ENCODE data around the gene PROZ.

The PROZ gene

DNA sequence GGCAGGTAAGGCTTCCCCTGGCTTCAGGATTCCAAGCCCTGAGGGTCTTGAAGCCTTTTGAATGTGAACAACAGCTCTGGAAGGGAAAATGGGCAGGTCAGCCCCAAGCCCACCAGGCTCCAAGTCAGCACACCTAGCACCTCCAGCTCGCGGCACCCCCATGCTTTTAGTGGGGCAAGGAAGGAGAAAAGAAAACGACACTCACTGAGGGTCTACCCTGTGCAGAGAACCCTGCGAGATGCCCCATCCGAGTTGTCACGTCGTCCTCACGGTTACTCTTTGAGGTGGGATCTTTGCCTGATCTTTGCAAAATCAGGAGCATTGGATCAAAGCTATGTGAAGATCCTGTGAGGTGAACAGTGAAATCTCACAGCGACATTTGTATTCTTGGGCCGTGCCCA lies 41.6 kb upstream of the PROZ start:
- Mint-ChIP-seq H3K9me3 (no peaks in the 10 kb centered on the region), H3K4me1 (ENCODE audit: low read depth) (no peaks in the 10 kb centered on the region), H3K27me3 (ENCODE audit: low read depth) (peaks cover 6% of the 10 kb centered on the region), H3K27ac (no peak overlapping the region), H3K4me3 (no peak overlapping the region), H3K36me3 (ENCODE audit: low read depth) (no peaks in the 10 kb centered on the region)

DNA sequence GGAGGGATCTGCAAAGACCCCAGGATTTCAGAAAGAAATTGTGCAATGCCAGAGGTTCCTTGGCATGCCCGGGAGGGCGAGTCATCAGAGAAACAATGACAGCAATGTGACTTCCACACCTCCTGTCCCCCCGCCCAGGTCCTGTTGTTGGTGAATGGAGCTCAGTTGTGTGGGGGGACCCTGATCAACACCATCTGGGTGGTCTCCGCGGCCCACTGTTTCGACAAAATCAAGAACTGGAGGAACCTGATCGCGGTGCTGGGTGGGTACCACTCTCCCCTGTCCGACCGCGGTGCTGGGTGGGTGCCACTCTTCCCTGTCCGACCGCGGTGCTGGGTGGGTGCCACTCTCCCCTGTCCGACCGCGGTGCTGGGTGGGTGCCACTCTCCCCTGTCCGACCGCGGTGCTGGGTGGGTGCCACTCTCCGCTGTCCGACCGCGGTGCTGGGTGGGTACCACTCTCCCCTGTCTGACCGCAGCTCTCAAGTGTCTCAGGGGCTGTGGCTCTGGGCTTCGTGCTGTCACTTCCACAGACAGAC lies 41.0 kb upstream of the PROZ start:
- Mint-ChIP-seq H3K36me3 (ENCODE audit: low read depth) (no peaks in the 10 kb centered on the region), H3K4me1 (ENCODE audit: low read depth) (no peaks in the 10 kb centered on the region), H3K27ac (no peak overlapping the region), H3K4me3 (no peak overlapping the region), H3K27me3 (ENCODE audit: low read depth) (peaks cover 6% of the 10 kb centered on the region), H3K9me3 (no peaks in the 10 kb centered on the region)

DNA sequence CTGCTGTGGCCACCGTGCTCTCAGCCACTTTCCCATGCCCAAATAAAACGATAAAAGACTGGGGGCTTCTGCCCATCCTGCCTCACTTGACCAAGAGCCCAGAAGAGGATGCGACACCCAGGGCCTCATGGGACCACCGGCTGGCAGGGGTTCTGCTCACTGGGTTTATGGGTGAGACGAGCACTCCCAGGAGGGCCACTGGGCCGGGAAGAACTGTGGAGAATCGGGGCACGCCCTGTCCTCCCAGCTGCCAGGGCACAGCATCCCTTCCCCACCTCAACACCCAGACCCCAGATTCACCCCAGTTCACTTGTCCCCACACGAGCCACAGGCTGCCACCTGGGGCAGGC lies 40.6 kb upstream of the PROZ start:
- H3K27ac Mint-ChIP-seq: no peak overlapping the region
- H3K4me3 Mint-ChIP-seq: no peak overlapping the region
- H3K4me1 Mint-ChIP-seq (ENCODE audit: low read depth): no peaks in the 10 kb centered on the region
- peaks cover 6% of the 10 kb centered on the region for H3K27me3 Mint-ChIP-seq (ENCODE audit: low read depth)
- H3K36me3 Mint-ChIP-seq (ENCODE audit: low read depth): no peaks in the 10 kb centered on the region
- no peaks in the 10 kb centered on the region for H3K9me3 Mint-ChIP-seq

DNA sequence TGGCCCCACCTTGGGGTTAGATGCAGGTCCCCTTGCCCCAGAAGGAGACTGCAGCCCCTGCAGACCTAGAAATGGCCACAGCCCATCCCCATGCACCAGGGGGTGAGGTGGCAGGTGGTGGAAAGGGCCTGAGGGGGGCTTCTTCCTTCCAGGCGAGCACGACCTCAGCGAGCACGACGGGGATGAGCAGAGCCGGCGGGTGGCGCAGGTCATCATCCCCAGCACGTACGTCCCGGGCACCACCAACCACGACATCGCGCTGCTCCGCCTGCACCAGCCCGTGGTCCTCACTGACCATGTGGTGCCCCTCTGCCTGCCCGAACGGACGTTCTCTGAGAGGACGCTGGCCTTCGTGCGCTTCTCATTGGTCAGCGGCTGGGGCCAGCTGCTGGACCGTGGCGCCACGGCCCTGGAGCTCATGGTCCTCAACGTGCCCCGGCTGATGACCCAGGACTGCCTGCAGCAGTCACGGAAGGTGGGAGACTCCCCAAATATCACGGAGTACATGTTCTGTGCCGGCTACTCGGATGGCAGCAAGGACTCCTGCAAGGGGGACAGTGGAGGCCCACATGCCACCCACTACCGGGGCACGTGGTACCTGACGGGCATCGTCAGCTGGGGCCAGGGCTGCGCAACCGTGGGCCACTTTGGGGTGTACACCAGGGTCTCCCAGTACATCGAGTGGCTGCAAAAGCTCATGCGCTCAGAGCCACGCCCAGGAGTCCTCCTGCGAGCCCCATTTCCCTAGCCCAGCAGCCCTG lies 40.0 kb upstream of the PROZ start:
- Mint-ChIP-seq H3K9me3 (no peaks in the 10 kb centered on the region), H3K27ac (no peak overlapping the region), H3K27me3 (ENCODE audit: low read depth) (peaks cover 6% of the 10 kb centered on the region), H3K36me3 (ENCODE audit: low read depth) (no peaks in the 10 kb centered on the region), H3K4me3 (no peak overlapping the region), H3K4me1 (ENCODE audit: low read depth) (no peaks in the 10 kb centered on the region)

DNA sequence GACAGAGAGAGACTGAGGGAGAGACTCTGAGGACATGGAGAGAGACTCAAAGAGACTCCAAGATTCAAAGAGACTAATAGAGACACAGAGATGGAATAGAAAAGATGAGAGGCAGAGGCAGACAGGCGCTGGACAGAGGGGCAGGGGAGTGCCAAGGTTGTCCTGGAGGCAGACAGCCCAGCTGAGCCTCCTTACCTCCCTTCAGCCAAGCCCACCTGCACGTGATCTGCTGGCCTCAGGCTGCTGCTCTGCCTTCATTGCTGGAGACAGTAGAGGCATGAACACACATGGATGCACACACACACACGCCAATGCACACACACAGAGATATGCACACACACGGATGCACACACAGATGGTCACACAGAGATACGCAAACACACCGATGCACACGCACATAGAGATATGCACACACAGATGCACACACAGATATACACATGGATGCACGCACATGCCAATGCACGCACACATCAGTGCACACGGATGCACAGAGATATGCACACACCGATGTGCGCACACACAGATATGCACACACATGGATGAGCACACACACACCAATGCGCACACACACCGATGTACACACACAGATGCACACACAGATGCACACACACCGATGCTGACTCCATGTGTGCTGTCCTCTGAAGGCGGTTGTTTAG lies 39.2 kb upstream of the PROZ start:
- Mint-ChIP-seq H3K4me1 (ENCODE audit: low read depth) (no peaks in the 10 kb centered on the region), H3K27ac (no peak overlapping the region), H3K4me3 (no peak overlapping the region), H3K27me3 (ENCODE audit: low read depth) (peaks cover 3% of the 10 kb centered on the region), H3K36me3 (ENCODE audit: low read depth) (no peaks in the 10 kb centered on the region), H3K9me3 (no peaks in the 10 kb centered on the region)

DNA sequence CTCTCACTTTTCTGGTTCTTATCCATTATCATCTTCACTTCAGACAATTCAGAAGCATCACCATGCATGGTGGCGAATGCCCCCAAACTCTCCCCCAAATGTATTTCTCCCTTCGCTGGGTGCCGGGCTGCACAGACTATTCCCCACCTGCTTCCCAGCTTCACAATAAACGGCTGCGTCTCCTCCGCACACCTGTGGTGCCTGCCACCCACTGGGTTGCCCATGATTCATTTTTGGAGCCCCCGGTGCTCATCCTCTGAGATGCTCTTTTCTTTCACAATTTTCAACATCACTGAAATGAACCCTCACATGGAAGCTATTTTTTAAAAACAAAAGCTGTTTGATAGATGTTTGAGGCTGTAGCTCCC lies 38.6 kb upstream of the PROZ start:
- Mint-ChIP-seq H3K36me3 (ENCODE audit: low read depth) (no peaks in the 10 kb centered on the region), H3K27me3 (ENCODE audit: low read depth) (no peaks in the 10 kb centered on the region), H3K9me3 (no peaks in the 10 kb centered on the region), H3K27ac (no peak overlapping the region), H3K4me1 (ENCODE audit: low read depth) (no peaks in the 10 kb centered on the region), H3K4me3 (no peak overlapping the region)

DNA sequence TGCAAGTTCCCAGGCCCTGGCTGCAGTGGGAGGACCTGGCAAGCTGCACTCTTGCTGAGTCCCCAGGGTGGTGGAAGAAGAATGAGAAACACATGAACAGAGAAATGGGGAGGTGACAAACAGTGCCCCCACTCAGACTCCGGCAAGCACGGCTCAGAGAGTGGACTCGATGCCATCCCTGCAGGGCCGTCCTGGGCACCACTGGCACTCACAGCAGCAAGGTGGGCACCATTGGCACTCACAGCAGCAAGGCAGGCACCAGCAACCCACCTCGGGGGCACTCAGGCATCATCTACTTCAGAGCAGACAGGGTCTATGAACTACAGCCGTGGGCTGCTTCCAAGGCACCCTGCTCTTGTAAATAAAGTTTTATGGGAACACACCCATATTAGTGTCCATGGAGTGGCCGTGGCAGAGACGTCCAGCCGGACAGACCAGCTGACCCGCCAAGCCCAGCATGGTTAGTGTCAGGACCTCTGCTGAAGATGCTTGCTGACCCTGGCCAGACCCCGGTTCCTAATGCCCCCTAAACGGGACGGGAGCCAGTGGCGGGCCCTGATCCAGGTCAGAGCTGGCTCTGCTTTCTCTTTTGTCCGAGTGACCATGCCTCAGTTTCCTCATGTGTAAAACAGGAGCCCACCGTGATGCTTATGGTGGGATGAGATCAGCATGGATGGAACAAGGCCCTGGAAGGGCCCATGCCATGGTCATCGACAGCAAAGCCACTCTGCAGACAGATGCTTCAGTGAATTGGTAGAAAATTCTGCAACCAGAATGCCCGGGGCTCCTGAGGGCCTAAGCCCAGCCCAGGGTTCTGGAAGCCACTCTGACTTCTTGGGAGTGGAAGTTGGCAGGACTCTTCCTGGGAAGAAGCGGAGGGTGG lies 37.9 kb upstream of the PROZ start:
- H3K27ac Mint-ChIP-seq: no peak overlapping the region
- no peaks in the 10 kb centered on the region for H3K27me3 Mint-ChIP-seq (ENCODE audit: low read depth)
- H3K9me3 Mint-ChIP-seq: no peaks in the 10 kb centered on the region
- no peaks in the 10 kb centered on the region for H3K36me3 Mint-ChIP-seq (ENCODE audit: low read depth)
- no peak overlapping the region for H3K4me3 Mint-ChIP-seq
- no peaks in the 10 kb centered on the region for H3K4me1 Mint-ChIP-seq (ENCODE audit: low read depth)

DNA sequence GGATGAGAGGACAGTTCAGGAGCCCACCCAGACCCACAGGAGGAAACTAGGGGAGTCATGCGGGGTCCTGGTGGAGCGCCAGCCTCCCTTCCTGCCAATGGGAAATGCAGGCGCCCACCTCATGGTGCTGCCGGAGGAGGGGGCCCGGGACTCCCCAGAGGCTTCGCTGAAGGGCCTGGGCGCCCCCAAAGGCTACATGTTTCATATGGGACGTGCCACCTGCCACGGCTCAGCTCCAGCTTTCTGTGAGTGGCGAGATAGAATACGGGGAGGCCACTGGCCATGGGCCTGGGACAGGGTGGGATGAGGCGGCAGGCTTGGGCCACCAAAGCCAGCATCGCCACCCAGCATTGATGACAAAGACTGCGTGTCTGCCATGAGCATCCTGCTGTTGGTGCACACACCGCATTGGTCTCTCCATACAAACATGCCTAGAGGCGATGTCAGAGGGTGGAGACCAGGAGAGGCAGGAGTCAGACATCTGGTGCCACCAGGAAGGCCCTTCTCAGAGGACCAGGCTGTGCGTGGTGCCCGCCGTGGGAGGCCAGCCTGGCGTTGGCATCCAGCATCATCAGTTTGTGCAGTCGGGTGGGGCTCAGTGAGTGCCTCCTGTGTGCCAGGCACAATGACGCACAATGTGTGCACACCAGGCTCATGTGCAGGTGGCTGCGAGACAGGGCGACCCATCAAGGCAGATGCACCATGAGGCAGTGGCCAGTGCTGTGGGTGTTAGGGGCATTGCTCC lies 37.1 kb upstream of the PROZ start:
- Mint-ChIP-seq H3K4me3 (no peak overlapping the region), H3K9me3 (no peaks in the 10 kb centered on the region), H3K27ac (no peak overlapping the region), H3K36me3 (ENCODE audit: low read depth) (no peaks in the 10 kb centered on the region), H3K27me3 (ENCODE audit: low read depth) (peaks cover 3% of the 10 kb centered on the region), H3K4me1 (ENCODE audit: low read depth) (no peaks in the 10 kb centered on the region)

DNA sequence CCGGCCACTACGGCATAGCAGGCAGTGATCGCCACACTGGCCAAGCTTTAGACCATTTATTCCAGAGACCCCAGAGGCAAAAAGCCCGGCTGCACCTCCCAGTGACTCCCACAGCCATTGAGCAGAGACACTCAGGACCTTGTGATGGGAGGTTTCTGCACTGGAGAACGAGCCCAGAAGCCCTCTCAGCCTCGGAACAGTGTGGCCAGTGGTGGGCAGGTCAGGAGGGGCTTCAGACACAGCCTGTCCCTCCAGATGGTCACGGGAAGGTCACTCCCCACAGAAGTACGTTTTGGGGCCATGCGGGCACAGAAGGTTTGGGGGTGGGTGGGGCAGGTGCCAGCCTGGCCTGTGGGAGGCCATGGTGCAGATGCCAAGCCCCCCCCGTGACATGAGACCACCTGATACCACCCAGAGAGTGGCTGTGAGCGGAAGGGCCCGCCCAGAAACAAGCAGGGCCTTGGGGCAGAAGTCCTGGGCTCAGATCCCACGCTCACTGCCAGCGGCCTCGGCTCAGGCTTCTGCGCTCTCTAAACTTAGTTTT lies 36.4 kb upstream of the PROZ start:
- no peak overlapping the region for H3K4me3 Mint-ChIP-seq
- no peaks in the 10 kb centered on the region for H3K9me3 Mint-ChIP-seq
- H3K4me1 Mint-ChIP-seq (ENCODE audit: low read depth): no peaks in the 10 kb centered on the region
- H3K36me3 Mint-ChIP-seq (ENCODE audit: low read depth): no peaks in the 10 kb centered on the region
- H3K27me3 Mint-ChIP-seq (ENCODE audit: low read depth): peaks cover 9% of the 10 kb centered on the region
- no peak overlapping the region for H3K27ac Mint-ChIP-seq

DNA sequence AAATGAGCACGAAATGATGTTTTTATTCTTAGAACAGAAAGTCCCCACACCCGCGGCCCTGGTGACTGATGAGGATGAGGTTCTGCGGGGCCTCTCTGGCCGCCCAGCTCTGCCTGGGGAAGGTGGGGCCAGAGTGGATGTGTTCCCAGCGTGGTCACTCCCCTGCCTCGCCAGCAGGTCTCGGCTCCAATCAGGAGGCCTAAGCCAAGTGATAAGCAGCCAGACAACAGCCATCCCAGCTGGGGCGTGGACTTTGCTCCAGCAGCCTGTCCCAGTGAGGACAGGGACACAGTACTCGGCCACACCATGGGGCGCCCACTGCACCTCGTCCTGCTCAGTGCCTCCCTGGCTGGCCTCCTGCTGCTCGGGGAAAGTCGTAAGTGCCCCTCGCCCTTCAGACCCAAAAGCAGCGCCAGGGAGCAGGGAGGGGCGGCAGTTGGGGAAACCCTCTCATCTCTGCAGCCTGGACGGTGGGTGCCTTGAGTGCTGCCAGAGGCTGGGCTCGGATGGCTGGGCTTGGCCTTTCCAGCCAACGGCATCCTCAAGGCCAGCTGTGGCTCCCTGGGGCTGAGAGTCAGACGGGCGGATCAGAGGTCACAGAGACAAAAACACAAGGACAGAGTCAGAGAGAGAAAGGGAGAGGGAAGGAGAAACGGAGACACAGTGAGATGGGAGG lies 35.8 kb upstream of the PROZ start, which contains the start of gene F10:
F10 (plus strand) TSS at position 250 of the 676 bp plus-strand sequence; CDS start at position 307, 57 bp downstream.
- H3K9me3 Mint-ChIP-seq: no peaks in the 10 kb centered on the region
- no peak within 1 kb of the TSS for H3K4me3 Mint-ChIP-seq
- H3K27ac Mint-ChIP-seq: no peak within 1 kb of the TSS
- H3K4me1 Mint-ChIP-seq (ENCODE audit: low read depth): no peaks in the 10 kb centered on the region
- H3K27me3 Mint-ChIP-seq (ENCODE audit: low read depth): peaks cover 16% of the 10 kb centered on the region
- no peaks in the 10 kb centered on the region for H3K36me3 Mint-ChIP-seq (ENCODE audit: low read depth)

DNA sequence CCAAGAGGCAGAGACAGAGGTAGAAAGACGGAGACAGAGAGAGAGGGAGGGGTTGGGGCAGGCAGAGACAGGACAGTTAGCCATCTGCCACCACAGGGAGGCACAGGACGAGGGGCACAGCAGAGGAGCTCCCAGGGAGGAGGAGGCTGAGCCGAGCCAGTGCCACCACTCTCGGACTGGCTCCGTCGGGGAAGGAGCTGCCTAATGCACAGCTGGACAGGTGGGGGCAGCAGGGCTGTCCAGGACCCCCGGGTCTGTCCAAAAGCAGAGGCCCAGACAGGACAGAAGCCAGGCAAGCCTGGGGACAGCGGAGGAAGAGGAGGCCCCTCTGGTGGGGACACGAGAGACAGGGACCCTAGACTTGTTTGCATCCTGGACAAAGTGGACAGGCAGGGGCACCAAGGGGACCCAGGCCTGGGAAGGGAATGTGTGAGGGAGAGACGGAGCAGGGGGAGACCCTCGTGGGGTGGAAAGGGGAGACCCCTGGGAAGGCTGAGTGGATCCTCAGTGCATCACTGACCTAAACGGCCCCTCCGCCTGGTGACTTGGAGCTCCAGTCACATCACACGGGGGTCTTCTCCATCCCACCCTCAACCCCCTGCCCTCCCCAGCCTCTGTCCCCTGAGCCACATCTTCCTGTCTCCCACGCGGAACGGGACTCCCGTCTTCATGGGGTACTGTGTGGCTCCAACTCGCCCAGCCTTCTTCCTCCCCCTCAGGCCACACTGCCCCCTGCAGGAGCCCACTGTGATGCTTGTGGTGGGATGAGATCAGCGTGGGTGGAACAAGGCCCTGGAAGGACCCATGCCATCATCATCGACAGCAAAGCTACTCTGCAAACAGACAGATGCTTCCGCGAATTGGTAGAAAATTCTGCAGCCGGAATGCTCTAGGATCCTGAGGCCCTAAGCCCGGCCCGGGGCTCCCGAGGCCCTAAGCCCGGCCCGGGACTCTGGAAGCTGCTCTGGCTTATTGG lies 34.9 kb upstream of the PROZ start:
- H3K4me3 Mint-ChIP-seq: no peak overlapping the region
- H3K36me3 Mint-ChIP-seq (ENCODE audit: low read depth): no peaks in the 10 kb centered on the region
- no peak overlapping the region for H3K27ac Mint-ChIP-seq
- H3K9me3 Mint-ChIP-seq: no peaks in the 10 kb centered on the region
- H3K4me1 Mint-ChIP-seq (ENCODE audit: low read depth): no peaks in the 10 kb centered on the region
- peaks cover 22% of the 10 kb centered on the region for H3K27me3 Mint-ChIP-seq (ENCODE audit: low read depth)

DNA sequence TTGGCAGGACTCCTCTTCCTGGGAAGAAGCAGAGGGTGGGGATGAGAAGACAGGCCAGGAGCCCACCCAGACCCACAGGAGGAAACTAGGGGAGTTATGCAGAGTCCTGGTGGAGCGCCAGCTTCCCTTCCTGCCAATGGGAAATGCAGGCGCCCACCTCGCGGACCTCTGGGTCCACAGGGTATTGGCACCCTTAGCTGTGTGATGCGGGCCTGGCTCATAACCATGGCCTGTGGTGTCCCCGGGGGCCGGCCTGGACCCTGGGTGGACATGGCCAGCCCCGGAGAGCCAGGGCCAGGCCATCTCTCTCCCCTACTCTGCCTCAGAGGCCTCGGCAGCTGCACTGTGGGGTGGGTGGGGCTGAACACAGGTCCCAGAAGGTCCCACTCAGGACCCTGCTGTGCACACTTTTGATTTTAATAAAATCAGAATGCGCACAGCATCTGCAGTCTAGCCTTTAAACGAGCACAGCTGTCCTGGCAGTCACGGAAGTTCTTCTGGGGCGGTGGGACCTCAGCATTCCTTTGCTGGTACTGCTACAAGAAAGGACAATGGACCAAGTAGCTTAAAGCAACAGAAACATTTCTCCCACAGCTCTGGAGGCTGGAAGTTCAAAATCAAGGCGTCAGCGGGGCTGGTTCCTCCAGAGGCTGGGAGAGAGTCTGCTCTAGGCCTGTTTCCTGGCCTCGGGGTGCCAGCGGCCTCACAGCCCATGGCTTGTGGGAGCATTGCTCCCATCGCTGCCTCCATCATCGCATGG lies 34.1 kb upstream of the PROZ start:
- H3K4me3 Mint-ChIP-seq: no peak overlapping the region
- H3K4me1 Mint-ChIP-seq (ENCODE audit: low read depth): no peaks in the 10 kb centered on the region
- H3K36me3 Mint-ChIP-seq (ENCODE audit: low read depth): no peaks in the 10 kb centered on the region
- no peak overlapping the region for H3K27ac Mint-ChIP-seq
- H3K27me3 Mint-ChIP-seq (ENCODE audit: low read depth): peaks cover 28% of the 10 kb centered on the region
- H3K9me3 Mint-ChIP-seq: no peaks in the 10 kb centered on the region

All from T-helper 1 cell treated with Interleukin-12 subunit alpha and Interleukin-12 subunit beta and Interleukin-4 antibody, amounts not matched to agents 30 μg/mL and 1 μg/mL, for 36 hours (primary cell).